Caco-2 (cell line): Measurements from ENCODE around the gene SPR. TPM values are rescaled to one million over a fixed set of nuclear protein-coding genes. Genes with fewer than 3 reads are reported as not detected.

ENCODE experiments used
- BruUV-seq: library from RNA; stranded (reverse); fragments of 400-500 nt; replicated peaks from 2 replicates; lab custom pipeline; 2021; lab: Mats Ljungman, UMichigan
- CTCF ChIA-PET: fragments of 300-600 bp; sonication (Branson Sonifier 250); formaldehyde crosslinking; loops from one replicate; lab custom pipeline; 2022; ENCODE audit warnings: antibody characterized with exemption; lab: Charles Lee
- POLR2A ChIA-PET: fragments of 300-600 bp; sonication (Branson Sonifier 250); formaldehyde crosslinking; loops from one replicate; lab custom pipeline; 2022; ENCODE audit warnings: antibody characterized with exemption; lab: Charles Lee
- DNase-seq, 2 experiments: peaks; one replicate each; pipeline versions ENCODE4 v3.0.0 to v3.0.0-alpha.2; 2020 to 2022
- H3K27me3 ChIP-seq: replicated peaks from 2 replicates; pipeline ENCODE4 v1.6.0; 2011; ENCODE audit warnings: low read length; ENCODE audit not compliant: control insufficient read depth, insufficient read depth
- H3K36me3 ChIP-seq: 2 replicates; pipeline ENCODE4 v1.5.1; 2011; ENCODE audit warnings: low read length; ENCODE audit not compliant: control insufficient read depth, insufficient read depth
- H3K4me1 ChIP-seq: fragments of 250-450 bp; sonication (Bioruptor Pico); 2 replicates; pipeline ENCODE4 v1.5.1; 2020; ENCODE audit warnings: mild to moderate bottlenecking
- H3K4me3 ChIP-seq: 2 replicates; pipeline ENCODE4 v1.5.1; 2011; ENCODE audit warnings: low read depth, mild to moderate bottlenecking, control low read depth, low read length
- H3K9me3 ChIP-seq: fragments of 250-450 bp; sonication (Bioruptor Pico); 2 replicates; pipeline ENCODE4 v1.5.1; 2020; ENCODE audit warnings: mild to moderate bottlenecking, moderate library complexity
- H3K27ac Mint-ChIP-seq: one replicate; pipeline ENCODE4 v1.8.0; 2022; ENCODE audit warnings: mixed read lengths; ENCODE audit not compliant: unreplicated experiment
- H3K27me3 Mint-ChIP-seq: one replicate; pipeline ENCODE4 v1.8.0; 2022; ENCODE audit warnings: mixed read lengths; ENCODE audit not compliant: insufficient read depth, unreplicated experiment
- H3K36me3 Mint-ChIP-seq: one replicate; pipeline ENCODE4 v1.8.0; 2022; ENCODE audit warnings: mild to moderate bottlenecking, mixed read lengths; ENCODE audit not compliant: insufficient read depth, unreplicated experiment
- H3K4me1 Mint-ChIP-seq: one replicate; pipeline ENCODE4 v1.8.0; 2022; ENCODE audit warnings: low read depth, mixed read lengths; ENCODE audit not compliant: unreplicated experiment
- H3K4me3 Mint-ChIP-seq: one replicate; pipeline ENCODE4 v1.8.0; 2022; ENCODE audit warnings: mild to moderate bottlenecking, moderate library complexity, mixed read lengths; ENCODE audit not compliant: unreplicated experiment
- H3K9me3 Mint-ChIP-seq: one replicate; pipeline ENCODE4 v1.8.0; 2022; ENCODE audit warnings: mixed read lengths; ENCODE audit not compliant: unreplicated experiment
- intact Hi-C: fragments of 100-400 bp; cut with micrococcal nuclease; formaldehyde crosslinking; loops from one replicate; pipeline ENCODE4 v1.10.0; 2022; ENCODE audit not compliant: unreplicated experiment
- total RNA-seq: library from RNA; stranded (reverse); gene quantifications from 2 replicates; pipeline ENCODE4 v1.2.3, GENCODE V29; 2022
- TF ChIP-seq, protein P1 (sequence below), 2 experiments: fragments of 200-600 bp in 1 of 2; IDR thresholded peaks; 1 replicate in 1 of 2; 2 replicates in 1 of 2; pipeline versions ENCODE4 v1.5.1 to v1.8.0; 2011 to 2022; ENCODE audit warnings: antibody characterized with exemption in 1 of 2, control low read depth in 1 of 2, inconsistent platforms in 1 of 2, low read depth in 1 of 2, low read length in 1 of 2, mild to moderate bottlenecking in 1 of 2, moderate library complexity in 1 of 2; ENCODE audit not compliant: insufficient read depth in 1 of 2, severe bottlenecking in 1 of 2, unreplicated experiment in 1 of 2

SPR gene
- total RNA-seq, 1 experiment from 2014 or later: 49.6 TPM

DNA sequence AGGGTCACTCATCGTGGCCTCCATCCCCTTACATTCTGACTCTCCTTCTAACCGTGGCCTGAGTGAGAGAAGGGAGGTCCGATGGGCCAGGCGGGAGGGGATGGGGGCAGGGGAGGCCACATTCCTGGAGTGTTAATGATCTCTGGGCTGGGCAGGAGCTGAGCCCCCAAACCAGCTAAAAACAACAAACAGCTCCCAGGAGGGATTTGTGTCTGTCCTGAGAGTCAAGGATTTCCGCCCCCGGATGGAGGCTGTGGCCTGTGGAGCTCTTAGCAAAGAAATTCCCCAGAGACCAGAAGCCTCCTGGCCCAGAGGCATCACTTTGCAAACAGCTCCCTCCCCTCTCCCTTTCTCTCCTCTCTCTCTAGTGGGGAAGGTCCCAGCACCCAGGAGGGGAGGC lies 53.6 kb downstream of the SPR start:
- no TSS peak for BruUV-seq
- H3K9me3 Mint-ChIP-seq: no peaks in the 10 kb centered on the region
- Histone ChIP-seq H3K4me1 (no peaks in the 10 kb centered on the region), H3K27me3 (no peaks in the 10 kb centered on the region), H3K4me3 (no peak overlapping the region), H3K9me3 (no peaks in the 10 kb centered on the region), H3K36me3 (no peaks in the 10 kb centered on the region)
- H3K4me3 Mint-ChIP-seq: no peak overlapping the region
- H3K27ac Mint-ChIP-seq: no peak overlapping the region
- no peak for DNase-seq
- CTCF ChIA-PET: interaction anchor here (0.8 kb wide), 1 partner anchor 48 kb away, joined by 5 read pairs; no protein-coding TSS in a partner anchor
- no peaks in the 10 kb centered on the region for H3K4me1 Mint-ChIP-seq
- TF ChIP-seq, protein P1, sequence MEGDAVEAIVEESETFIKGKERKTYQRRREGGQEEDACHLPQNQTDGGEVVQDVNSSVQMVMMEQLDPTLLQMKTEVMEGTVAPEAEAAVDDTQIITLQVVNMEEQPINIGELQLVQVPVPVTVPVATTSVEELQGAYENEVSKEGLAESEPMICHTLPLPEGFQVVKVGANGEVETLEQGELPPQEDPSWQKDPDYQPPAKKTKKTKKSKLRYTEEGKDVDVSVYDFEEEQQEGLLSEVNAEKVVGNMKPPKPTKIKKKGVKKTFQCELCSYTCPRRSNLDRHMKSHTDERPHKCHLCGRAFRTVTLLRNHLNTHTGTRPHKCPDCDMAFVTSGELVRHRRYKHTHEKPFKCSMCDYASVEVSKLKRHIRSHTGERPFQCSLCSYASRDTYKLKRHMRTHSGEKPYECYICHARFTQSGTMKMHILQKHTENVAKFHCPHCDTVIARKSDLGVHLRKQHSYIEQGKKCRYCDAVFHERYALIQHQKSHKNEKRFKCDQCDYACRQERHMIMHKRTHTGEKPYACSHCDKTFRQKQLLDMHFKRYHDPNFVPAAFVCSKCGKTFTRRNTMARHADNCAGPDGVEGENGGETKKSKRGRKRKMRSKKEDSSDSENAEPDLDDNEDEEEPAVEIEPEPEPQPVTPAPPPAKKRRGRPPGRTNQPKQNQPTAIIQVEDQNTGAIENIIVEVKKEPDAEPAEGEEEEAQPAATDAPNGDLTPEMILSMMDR (IDR thresholded peaks at IDR 0.05; ENCODE audit: insufficient read depth in 1 of 2, low read depth in 1 of 2, low read length in 1 of 2, severe bottlenecking in 1 of 2, unreplicated experiment in 1 of 2): no peak
- H3K27me3 Mint-ChIP-seq: no peaks in the 10 kb centered on the region
- intact Hi-C loops: no loop called here
- H3K36me3 Mint-ChIP-seq: peaks cover 6% of the 10 kb centered on the region
- POLR2A ChIA-PET: no interaction called here

Other genes with a start within 250 kb of the SPR start
- gene EXOC6B, start 61.4 kb upstream of the SPR start, total RNA-seq: 36.1 and 38.0 TPM in 2 replicates
- gene EMX1, start 30.1 kb downstream of the SPR start, total RNA-seq: 2.6 and 3.6 TPM in 2 replicates
- 26.8 and 31.3 TPM in 2 replicates for gene SFXN5, start 184.3 kb downstream of the SPR start, total RNA-seq
- 17.3 and 17.4 TPM in 2 replicates for gene RAB11FIP5, start 225.5 kb downstream of the SPR start, total RNA-seq